ENCODE data around the gene KLF3.

KLF3 gene

GRCh38 chr4:38664706-38665401 lies 855 bp downstream of the KLF3 start:
- TF ChIP-seq ARNT (IDR thresholded peaks at IDR 0.05) (no peak), SP1 (IDR thresholded peaks at IDR 0.05) (no peak), ELF4 (IDR thresholded peaks at IDR 0.05) (no peak), TARDBP (IDR thresholded peaks at IDR 0.05) (no peak), PKNOX1 (IDR thresholded peaks at IDR 0.05) (no peak), FOXM1 (IDR thresholded peaks at IDR 0.05; ENCODE audit: borderline replicate concordance) (no peak), FOXA1 (IDR thresholded peaks at IDR 0.05) (no peak), FOXK2 (IDR thresholded peaks at IDR 0.05) (no peak), L3MBTL2 (conservative IDR thresholded peaks at IDR 0.05) (no peak), LEF1 (IDR thresholded peaks at IDR 0.05; ENCODE audit: borderline replicate concordance) (no peak), NFRKB (IDR thresholded peaks at IDR 0.05) (no peak), SUZ12 (IDR thresholded peaks at IDR 0.05) (no peak), CTBP1 (IDR thresholded peaks at IDR 0.05; ENCODE audit: borderline replicate concordance) (no peak), BHLHE40 (IDR thresholded peaks at IDR 0.05; ENCODE audit: borderline replicate concordance) (no peak), ZNF384 (IDR thresholded peaks at IDR 0.05) (no peak), HDGF (IDR thresholded peaks at IDR 0.05; ENCODE audit: borderline replicate concordance) (no peak)
- POLR2A ChIA-PET = no interaction called here
- CTCF ChIA-PET = no interaction called here
- peak; percentile 20 for DNase-seq (ENCODE audit: extremely low spot score)

- no peak for DNase-seq (ENCODE audit: extremely low spot score)
- TF ChIP-seq NFRKB (IDR thresholded peaks at IDR 0.05) (no peak), CTBP1 (IDR thresholded peaks at IDR 0.05; ENCODE audit: borderline replicate concordance) (no peak), ZNF384 (IDR thresholded peaks at IDR 0.05) (no peak), FOXK2 (IDR thresholded peaks at IDR 0.05) (no peak), SUZ12 (IDR thresholded peaks at IDR 0.05) (no peak), PKNOX1 (IDR thresholded peaks at IDR 0.05) (no peak), HDGF (IDR thresholded peaks at IDR 0.05; ENCODE audit: borderline replicate concordance) (no peak), L3MBTL2 (conservative IDR thresholded peaks at IDR 0.05) (no peak), ELF4 (IDR thresholded peaks at IDR 0.05) (no peak), FOXA1 (IDR thresholded peaks at IDR 0.05) (no peak), ARNT (IDR thresholded peaks at IDR 0.05) (no peak), LEF1 (IDR thresholded peaks at IDR 0.05; ENCODE audit: borderline replicate concordance) (no peak), BHLHE40 (IDR thresholded peaks at IDR 0.05; ENCODE audit: borderline replicate concordance) (no peak)
- CTCF ChIA-PET = interaction anchor here (1.1 kb wide), 1 partner anchor 9 kb away, joined by 3 read pairs; no protein-coding TSS in a partner anchor
- POLR2A ChIA-PET = interaction anchor here (0.9 kb wide), 1 partner anchor 352 kb away, joined by 3 read pairs; no protein-coding TSS in a partner anchor
Observed at GRCh38 chr4:38665551-38666411, 1.8 kb downstream of the KLF3 start.

- ChIA-PET CTCF (interaction anchor here (0.6 to 1.1 kb wide), 3 partner anchors 9 to 346 kb away, joined by 3 read pairs; no protein-coding TSS in a partner anchor), POLR2A (interaction anchor here (0.9 kb wide), 1 partner anchor 353 kb away, joined by 3 read pairs; no protein-coding TSS in a partner anchor)
- TF ChIP-seq FOXK2 (IDR thresholded peaks at IDR 0.05) (no peak), FOXM1 (IDR thresholded peaks at IDR 0.05; ENCODE audit: borderline replicate concordance) (no peak), BHLHE40 (IDR thresholded peaks at IDR 0.05; ENCODE audit: borderline replicate concordance) (no peak), ZNF384 (IDR thresholded peaks at IDR 0.05) (no peak), NFRKB (IDR thresholded peaks at IDR 0.05) (no peak), L3MBTL2 (conservative IDR thresholded peaks at IDR 0.05) (no peak), LEF1 (IDR thresholded peaks at IDR 0.05; ENCODE audit: borderline replicate concordance) (no peak), TARDBP (IDR thresholded peaks at IDR 0.05) (no peak), SP1 (IDR thresholded peaks at IDR 0.05) (no peak), HDGF (IDR thresholded peaks at IDR 0.05; ENCODE audit: borderline replicate concordance) (no peak), CTBP1 (IDR thresholded peaks at IDR 0.05; ENCODE audit: borderline replicate concordance) (no peak), ELF4 (IDR thresholded peaks at IDR 0.05) (no peak), FOXA1 (IDR thresholded peaks at IDR 0.05) (no peak), SUZ12 (IDR thresholded peaks at IDR 0.05) (no peak), PKNOX1 (IDR thresholded peaks at IDR 0.05) (no peak), ARNT (IDR thresholded peaks at IDR 0.05) (no peak)
Observed at GRCh38 chr4:38666766-38667084, 2.7 kb downstream of the KLF3 start.

GRCh38 chr4:38667085-38667893 lies 3.3 kb downstream of the KLF3 start:
- DNase-seq (ENCODE audit: extremely low spot score) = peak; percentile 35
- TF ChIP-seq FOXK2 (IDR thresholded peaks at IDR 0.05) (no peak), ARNT (IDR thresholded peaks at IDR 0.05) (no peak), SUZ12 (IDR thresholded peaks at IDR 0.05) (no peak), HDGF (IDR thresholded peaks at IDR 0.05; ENCODE audit: borderline replicate concordance) (no peak), PKNOX1 (IDR thresholded peaks at IDR 0.05) (no peak), L3MBTL2 (conservative IDR thresholded peaks at IDR 0.05) (no peak), ZNF384 (IDR thresholded peaks at IDR 0.05) (no peak), ELF4 (IDR thresholded peaks at IDR 0.05) (no peak), FOXM1 (IDR thresholded peaks at IDR 0.05; ENCODE audit: borderline replicate concordance) (no peak), BHLHE40 (IDR thresholded peaks at IDR 0.05; ENCODE audit: borderline replicate concordance) (no peak), LEF1 (IDR thresholded peaks at IDR 0.05; ENCODE audit: borderline replicate concordance) (no peak), CTBP1 (IDR thresholded peaks at IDR 0.05; ENCODE audit: borderline replicate concordance) (no peak), SP1 (IDR thresholded peaks at IDR 0.05) (no peak), FOXA1 (IDR thresholded peaks at IDR 0.05) (no peak), NFRKB (IDR thresholded peaks at IDR 0.05) (no peak), TARDBP (IDR thresholded peaks at IDR 0.05) (no peak)
- ChIA-PET CTCF (interaction anchor here (0.5 to 1.1 kb wide), 4 partner anchors 8 to 347 kb away, joined by 3 to 5 read pairs (median 3); no protein-coding TSS in a partner anchor), POLR2A (no interaction called here)

More at GRCh38 chr4:38666766-38667084, 2.7 kb downstream of the KLF3 start:
- no peak for DNase-seq (ENCODE audit: extremely low spot score)

All from HEK293T (cell line).